ENCODE measurements around the gene APBB2.

APBB2 gene

DNA sequence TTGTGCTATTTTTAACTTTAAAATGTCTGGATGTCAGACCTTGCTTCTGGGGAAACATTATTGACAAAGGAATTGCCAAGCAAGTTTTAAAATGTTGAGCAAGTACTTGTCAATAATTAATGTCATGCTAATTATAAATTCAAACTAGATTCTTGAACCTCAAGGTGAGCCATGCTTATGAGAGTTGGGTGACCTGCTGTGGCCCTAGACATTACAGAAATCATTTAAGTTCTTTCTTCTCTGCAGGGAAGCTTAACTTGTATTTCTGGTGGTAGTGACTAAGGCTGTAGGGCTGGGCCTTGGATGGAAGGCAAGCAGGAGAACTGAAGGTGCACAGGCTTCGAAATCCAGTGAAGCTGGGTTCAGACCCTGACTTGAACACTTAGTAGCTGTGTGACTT lies 27.6 kb upstream of the APBB2 start:
- H3K27ac ChIP-seq (ENCODE audit: insufficient read depth, low read length, poor library complexity, severe bottlenecking) = no peak overlapping the region
- H3K9me3 ChIP-seq (ENCODE audit: control insufficient read depth, low read length) = no peaks in the 10 kb centered on the region
- no peaks in the 10 kb centered on the region for H3K36me3 ChIP-seq (ENCODE audit: control insufficient read depth, insufficient read depth, low read length)
- H3K4me3 ChIP-seq (ENCODE audit: insufficient read depth, low read depth, low read length, poor library complexity, severe bottlenecking) = no peak overlapping the region
- no peaks in the 10 kb centered on the region for H3K4me1 ChIP-seq (ENCODE audit: control insufficient read depth, insufficient read depth, low read length, poor library complexity, severe bottlenecking)
- H3K27me3 ChIP-seq (replicated peaks; ENCODE audit: control insufficient read depth, insufficient read depth, low read length, poor library complexity, severe bottlenecking) = no peaks in the 10 kb centered on the region
- DNase-seq = no peak

DNA sequence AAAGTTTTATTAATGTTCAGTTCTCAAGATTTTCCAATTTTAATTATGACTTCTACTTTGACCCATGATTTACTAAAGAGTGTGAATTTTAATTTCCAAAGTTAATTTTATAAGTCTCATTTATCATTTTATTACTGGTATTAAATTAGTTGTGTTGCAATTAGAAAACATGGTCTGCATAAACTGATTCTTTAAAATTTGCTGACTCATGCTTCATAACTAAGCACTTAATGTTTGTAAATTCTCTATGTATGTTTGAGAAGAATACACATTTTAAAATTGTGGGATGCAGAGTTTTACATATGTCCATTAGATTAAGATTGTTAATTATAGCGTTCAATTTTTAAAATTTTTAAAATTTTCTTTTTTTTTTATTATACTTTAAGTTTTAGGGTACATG lies 22.2 kb upstream of the APBB2 start:
- no peaks in the 10 kb centered on the region for H3K4me1 ChIP-seq (ENCODE audit: control insufficient read depth, insufficient read depth, low read length, poor library complexity, severe bottlenecking)
- H3K4me3 ChIP-seq (ENCODE audit: insufficient read depth, low read depth, low read length, poor library complexity, severe bottlenecking) = no peak overlapping the region
- H3K27ac ChIP-seq (ENCODE audit: insufficient read depth, low read length, poor library complexity, severe bottlenecking) = no peak overlapping the region
- no peaks in the 10 kb centered on the region for H3K36me3 ChIP-seq (ENCODE audit: control insufficient read depth, insufficient read depth, low read length)
- DNase-seq = no peak
- H3K27me3 ChIP-seq (replicated peaks; ENCODE audit: control insufficient read depth, insufficient read depth, low read length, poor library complexity, severe bottlenecking) = no peaks in the 10 kb centered on the region
- H3K9me3 ChIP-seq (ENCODE audit: control insufficient read depth, low read length) = no peaks in the 10 kb centered on the region

DNA sequence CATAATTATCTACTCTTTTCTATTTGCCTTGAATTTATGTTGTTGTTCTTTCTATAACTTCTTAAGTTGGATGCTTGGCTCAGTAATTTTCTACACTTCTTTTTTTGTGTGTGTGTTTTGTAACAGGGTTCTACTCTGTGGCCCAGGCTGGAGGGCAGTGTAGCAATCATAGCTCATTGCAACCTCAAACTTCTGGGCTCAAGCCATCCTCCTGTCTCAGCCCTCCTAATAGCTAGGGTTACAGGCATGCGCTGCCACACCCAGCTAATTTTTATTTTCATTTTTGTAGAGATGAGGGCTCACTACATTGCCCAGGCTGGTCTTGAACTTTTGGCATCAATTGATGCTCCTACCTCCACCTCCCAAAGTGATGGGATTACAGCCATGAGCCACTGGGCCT lies 21.7 kb upstream of the APBB2 start:
- Histone ChIP-seq H3K27me3 (replicated peaks; ENCODE audit: control insufficient read depth, insufficient read depth, low read length, poor library complexity, severe bottlenecking) (no peaks in the 10 kb centered on the region), H3K4me1 (ENCODE audit: control insufficient read depth, insufficient read depth, low read length, poor library complexity, severe bottlenecking) (no peaks in the 10 kb centered on the region), H3K27ac (ENCODE audit: insufficient read depth, low read length, poor library complexity, severe bottlenecking) (no peak overlapping the region), H3K9me3 (ENCODE audit: control insufficient read depth, low read length) (no peaks in the 10 kb centered on the region), H3K36me3 (ENCODE audit: control insufficient read depth, insufficient read depth, low read length) (no peaks in the 10 kb centered on the region), H3K4me3 (ENCODE audit: insufficient read depth, low read depth, low read length, poor library complexity, severe bottlenecking) (no peak overlapping the region)
- DNase-seq = no peak

DNA sequence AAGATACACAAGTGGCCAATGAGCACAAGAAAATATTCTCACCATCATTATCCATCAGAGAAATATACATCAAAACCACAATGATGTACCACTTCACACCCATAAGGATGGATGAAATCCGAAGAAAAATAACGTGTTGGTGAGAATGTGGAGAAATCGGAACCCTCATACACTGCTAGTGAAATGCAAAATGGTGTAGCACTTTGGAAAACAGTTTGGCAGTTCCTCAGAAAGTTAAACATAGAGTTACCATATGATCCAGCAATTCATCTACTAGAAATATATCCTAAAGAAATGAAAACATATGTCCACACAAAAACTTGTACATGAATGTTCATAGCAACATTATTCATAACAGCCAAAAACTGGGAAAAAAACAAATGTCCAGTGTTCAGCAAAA lies 18.5 kb upstream of the APBB2 start:
- Histone ChIP-seq H3K4me3 (ENCODE audit: insufficient read depth, low read depth, low read length, poor library complexity, severe bottlenecking) (no peak overlapping the region), H3K27me3 (replicated peaks; ENCODE audit: control insufficient read depth, insufficient read depth, low read length, poor library complexity, severe bottlenecking) (no peaks in the 10 kb centered on the region), H3K36me3 (ENCODE audit: control insufficient read depth, insufficient read depth, low read length) (no peaks in the 10 kb centered on the region), H3K4me1 (ENCODE audit: control insufficient read depth, insufficient read depth, low read length, poor library complexity, severe bottlenecking) (no peaks in the 10 kb centered on the region), H3K27ac (ENCODE audit: insufficient read depth, low read length, poor library complexity, severe bottlenecking) (no peak overlapping the region), H3K9me3 (ENCODE audit: control insufficient read depth, low read length) (no peaks in the 10 kb centered on the region)
- DNase-seq = no peak

DNA sequence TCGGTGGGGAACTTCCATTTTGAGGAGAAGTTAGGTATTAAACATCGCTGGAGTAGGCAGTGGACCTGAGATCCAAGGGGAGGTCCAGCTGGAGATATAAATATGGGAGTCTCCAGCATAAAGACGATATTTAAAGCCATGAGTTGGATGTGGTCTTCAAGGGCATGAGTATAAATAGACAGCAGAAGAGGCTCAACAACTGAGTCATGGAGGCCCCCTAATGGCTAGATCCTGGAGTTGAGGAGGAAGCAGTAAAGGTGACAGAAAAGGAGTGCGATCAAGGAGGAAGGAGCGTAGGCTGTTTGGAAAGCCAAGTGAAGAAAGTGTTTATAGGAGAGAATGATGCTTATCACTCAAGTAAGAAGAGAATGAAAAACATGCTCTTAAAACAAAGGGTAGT lies 18.1 kb upstream of the APBB2 start:
- no peak overlapping the region for H3K4me3 ChIP-seq (ENCODE audit: insufficient read depth, low read depth, low read length, poor library complexity, severe bottlenecking)
- no peaks in the 10 kb centered on the region for H3K4me1 ChIP-seq (ENCODE audit: control insufficient read depth, insufficient read depth, low read length, poor library complexity, severe bottlenecking)
- DNase-seq = no peak
- no peaks in the 10 kb centered on the region for H3K36me3 ChIP-seq (ENCODE audit: control insufficient read depth, insufficient read depth, low read length)
- no peak overlapping the region for H3K27ac ChIP-seq (ENCODE audit: insufficient read depth, low read length, poor library complexity, severe bottlenecking)
- H3K9me3 ChIP-seq (ENCODE audit: control insufficient read depth, low read length) = no peaks in the 10 kb centered on the region
- no peaks in the 10 kb centered on the region for H3K27me3 ChIP-seq (replicated peaks; ENCODE audit: control insufficient read depth, insufficient read depth, low read length, poor library complexity, severe bottlenecking)

DNA sequence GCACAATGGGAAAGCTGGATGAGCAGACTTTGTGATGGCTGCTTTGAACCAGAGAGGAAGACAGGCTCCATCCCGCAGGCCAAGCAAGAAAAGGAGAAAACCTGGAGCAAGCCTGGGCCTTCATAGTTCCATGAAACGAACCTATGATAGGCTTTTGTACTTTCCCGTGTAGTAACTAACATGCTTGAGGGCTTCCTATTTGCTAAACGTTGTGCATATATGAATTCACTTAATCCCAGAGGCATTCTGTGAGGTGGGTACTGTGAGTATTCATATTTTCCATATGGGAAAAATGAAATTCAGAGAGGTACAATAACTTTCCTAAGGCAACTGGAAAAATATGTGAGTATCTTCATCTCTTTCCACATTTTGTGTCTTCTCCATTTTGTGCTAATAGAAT lies 13.6 kb upstream of the APBB2 start:
- no peak for DNase-seq
- Histone ChIP-seq H3K9me3 (ENCODE audit: control insufficient read depth, low read length) (no peaks in the 10 kb centered on the region), H3K4me1 (ENCODE audit: control insufficient read depth, insufficient read depth, low read length, poor library complexity, severe bottlenecking) (no peaks in the 10 kb centered on the region), H3K36me3 (ENCODE audit: control insufficient read depth, insufficient read depth, low read length) (no peaks in the 10 kb centered on the region), H3K4me3 (ENCODE audit: insufficient read depth, low read depth, low read length, poor library complexity, severe bottlenecking) (no peak overlapping the region), H3K27me3 (replicated peaks; ENCODE audit: control insufficient read depth, insufficient read depth, low read length, poor library complexity, severe bottlenecking) (no peaks in the 10 kb centered on the region), H3K27ac (ENCODE audit: insufficient read depth, low read length, poor library complexity, severe bottlenecking) (no peak overlapping the region)

DNA sequence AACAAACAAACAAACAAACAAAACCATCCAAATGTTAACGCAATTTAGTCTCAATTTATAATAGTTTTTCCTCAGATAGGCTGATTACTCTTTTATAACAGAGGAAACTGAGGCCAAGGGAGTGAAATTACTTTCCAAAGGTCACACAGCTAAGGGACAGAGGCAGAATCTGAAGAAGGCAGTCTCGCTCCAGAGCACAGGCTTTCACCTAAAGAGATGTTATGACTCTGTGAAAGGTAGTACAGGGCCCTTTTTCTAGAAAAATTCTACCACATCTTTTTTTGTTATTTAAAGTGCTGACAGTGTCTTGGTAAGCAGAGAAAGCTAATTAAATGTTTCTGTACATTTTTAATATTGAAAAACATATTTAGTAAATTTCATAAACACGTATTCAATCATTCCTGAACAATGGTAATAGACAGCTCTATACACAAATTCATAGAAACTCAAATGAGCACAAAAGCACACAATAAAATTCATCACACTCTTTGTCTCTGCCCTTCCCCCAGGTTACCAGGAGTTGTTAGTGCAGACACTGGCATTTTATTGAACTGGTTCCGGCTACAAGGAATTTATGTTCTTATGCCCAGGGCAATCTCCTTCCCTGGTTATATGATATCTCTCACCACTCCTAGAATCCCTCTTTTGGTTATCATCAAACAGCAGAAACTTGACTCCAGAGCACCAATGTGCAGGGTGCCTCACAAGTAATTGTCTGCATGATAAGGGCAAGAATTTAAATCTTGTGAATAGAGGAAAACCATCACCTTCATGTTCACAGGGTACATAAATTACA lies 7.7 kb upstream of the APBB2 start:
- H3K4me1 ChIP-seq (ENCODE audit: control insufficient read depth, insufficient read depth, low read length, poor library complexity, severe bottlenecking) = no peaks in the 10 kb centered on the region
- no peaks in the 10 kb centered on the region for H3K36me3 ChIP-seq (ENCODE audit: control insufficient read depth, insufficient read depth, low read length)
- H3K4me3 ChIP-seq (ENCODE audit: insufficient read depth, low read depth, low read length, poor library complexity, severe bottlenecking) = no peak overlapping the region
- H3K9me3 ChIP-seq (ENCODE audit: control insufficient read depth, low read length) = no peaks in the 10 kb centered on the region
- peaks cover 5% of the 10 kb centered on the region for H3K27me3 ChIP-seq (replicated peaks; ENCODE audit: control insufficient read depth, insufficient read depth, low read length, poor library complexity, severe bottlenecking)
- no peak overlapping the region for H3K27ac ChIP-seq (ENCODE audit: insufficient read depth, low read length, poor library complexity, severe bottlenecking)
- DNase-seq = no peak

DNA sequence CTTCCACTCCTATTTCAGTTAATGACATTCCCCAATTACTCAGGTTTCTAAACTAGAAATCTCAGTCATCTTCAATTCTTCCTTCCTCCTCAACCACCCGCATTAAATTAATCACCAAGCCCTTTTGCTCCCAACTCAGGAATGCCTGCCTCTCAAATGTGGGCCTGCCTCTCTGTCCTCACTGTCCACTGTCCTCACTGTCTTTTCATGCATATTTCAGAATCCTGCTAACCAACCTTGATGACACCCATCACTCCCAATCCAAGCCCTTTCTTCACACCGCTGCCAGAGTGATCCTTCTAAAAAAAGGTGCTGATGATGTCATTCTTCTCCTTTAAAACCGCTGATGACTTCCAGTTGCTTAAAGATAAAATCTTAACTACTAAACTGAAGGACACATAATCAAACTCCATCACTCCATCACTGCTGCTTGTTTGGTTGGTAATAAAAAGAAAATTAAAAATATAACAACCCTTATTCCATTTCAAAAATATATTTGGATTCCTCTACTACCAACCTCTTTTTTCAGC lies 5.1 kb upstream of the APBB2 start:
- Histone ChIP-seq H3K36me3 (ENCODE audit: control insufficient read depth, insufficient read depth, low read length) (no peaks in the 10 kb centered on the region), H3K4me3 (ENCODE audit: insufficient read depth, low read depth, low read length, poor library complexity, severe bottlenecking) (no peak overlapping the region), H3K27me3 (replicated peaks; ENCODE audit: control insufficient read depth, insufficient read depth, low read length, poor library complexity, severe bottlenecking) (peaks cover 19% of the 10 kb centered on the region), H3K4me1 (ENCODE audit: control insufficient read depth, insufficient read depth, low read length, poor library complexity, severe bottlenecking) (peaks cover 4% of the 10 kb centered on the region), H3K9me3 (ENCODE audit: control insufficient read depth, low read length) (no peaks in the 10 kb centered on the region), H3K27ac (ENCODE audit: insufficient read depth, low read length, poor library complexity, severe bottlenecking) (no peak overlapping the region)
- DNase-seq = no peak

DNA sequence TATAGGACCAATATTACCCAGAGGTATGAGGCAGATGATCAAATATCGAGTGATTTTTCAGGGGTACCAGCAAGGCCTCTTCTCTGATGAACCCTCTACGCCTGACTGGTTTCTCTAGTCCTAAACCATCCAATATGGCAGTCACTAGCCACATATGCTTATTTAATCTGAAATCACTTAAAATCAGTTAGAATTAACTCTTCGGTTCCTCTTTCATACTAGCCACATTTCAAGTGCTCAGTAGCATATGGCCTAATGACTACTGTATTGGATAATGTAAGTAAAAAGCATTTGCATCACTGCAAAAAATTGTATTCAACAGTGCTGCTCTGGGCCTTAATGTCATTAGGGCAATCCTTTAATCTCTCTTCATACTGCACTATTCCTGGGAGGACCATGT lies 4.4 kb upstream of the APBB2 start:
- H3K9me3 ChIP-seq (ENCODE audit: control insufficient read depth, low read length) = no peaks in the 10 kb centered on the region
- peaks cover 19% of the 10 kb centered on the region for H3K27me3 ChIP-seq (replicated peaks; ENCODE audit: control insufficient read depth, insufficient read depth, low read length, poor library complexity, severe bottlenecking)
- peaks cover 8% of the 10 kb centered on the region for H3K4me1 ChIP-seq (ENCODE audit: control insufficient read depth, insufficient read depth, low read length, poor library complexity, severe bottlenecking)
- no peak for DNase-seq
- no peak overlapping the region for H3K27ac ChIP-seq (ENCODE audit: insufficient read depth, low read length, poor library complexity, severe bottlenecking)
- no peak overlapping the region for H3K4me3 ChIP-seq (ENCODE audit: insufficient read depth, low read depth, low read length, poor library complexity, severe bottlenecking)
- no peaks in the 10 kb centered on the region for H3K36me3 ChIP-seq (ENCODE audit: control insufficient read depth, insufficient read depth, low read length)

DNA sequence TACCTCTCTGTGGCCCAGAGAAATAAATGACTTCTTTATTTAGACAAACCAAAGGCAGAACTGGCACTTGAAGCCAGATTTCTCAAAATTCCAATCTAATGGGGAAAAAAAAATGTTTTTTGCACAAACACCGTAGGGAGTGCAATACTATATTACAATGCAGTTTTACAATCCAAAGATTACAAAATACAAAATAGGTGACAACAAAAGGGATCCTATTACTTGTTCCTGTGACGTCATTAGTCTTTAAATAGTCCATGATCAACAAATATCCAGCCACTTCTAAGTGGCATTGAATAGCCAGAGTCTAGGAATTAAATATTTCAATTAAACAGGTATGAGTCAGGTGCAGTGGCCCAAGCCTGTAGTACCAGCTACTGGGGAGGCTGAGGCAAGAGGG lies 3.0 kb upstream of the APBB2 start:
- Histone ChIP-seq H3K27ac (ENCODE audit: insufficient read depth, low read length, poor library complexity, severe bottlenecking) (no peak overlapping the region), H3K4me1 (ENCODE audit: control insufficient read depth, insufficient read depth, low read length, poor library complexity, severe bottlenecking) (peaks cover 11% of the 10 kb centered on the region), H3K9me3 (ENCODE audit: control insufficient read depth, low read length) (no peaks in the 10 kb centered on the region), H3K4me3 (ENCODE audit: insufficient read depth, low read depth, low read length, poor library complexity, severe bottlenecking) (no peak overlapping the region), H3K27me3 (replicated peaks; ENCODE audit: control insufficient read depth, insufficient read depth, low read length, poor library complexity, severe bottlenecking) (peaks cover 19% of the 10 kb centered on the region), H3K36me3 (ENCODE audit: control insufficient read depth, insufficient read depth, low read length) (no peaks in the 10 kb centered on the region)
- DNase-seq = no peak
